WTC11 (cell line): ENCODE results near the gene DOCK7. TPM values are rescaled to one million over a fixed set of nuclear protein-coding genes. Genes with fewer than 3 reads are reported as not detected.

Experiments
- ATAC-seq: fragments of 200-7000 bp; cut with Tn5 transposase; 2 replicates; pipeline ENCODE4 v1.10.0; 2021; ENCODE audit warnings: mild to moderate bottlenecking, moderate library complexity
- CTCF ChIA-PET: fragments of 300-600 bp; sonication (Branson Sonifier 250); formaldehyde crosslinking; loops from one replicate; lab custom pipeline; 2021; ENCODE audit warnings: antibody characterized with exemption; lab: Charles Lee
- POLR2A ChIA-PET: fragments of 350-600 bp; sonication (Branson Sonifier 250); formaldehyde crosslinking; loops from one replicate; lab custom pipeline; 2021; ENCODE audit warnings: antibody characterized with exemption; lab: Charles Lee
- DNase-seq: peaks from one replicate; pipeline ENCODE4 v3.0.0; 2021; ENCODE audit warnings: low spot score
- H3K27ac Mint-ChIP-seq: 2 replicates; pipeline ENCODE4 v1.8.0; 2021; ENCODE audit warnings: mixed read lengths
- H3K27me3 Mint-ChIP-seq: 2 replicates; pipeline ENCODE4 v1.8.0; 2021; ENCODE audit warnings: low read depth, mild to moderate bottlenecking, moderate library complexity, mixed read lengths
- H3K36me3 Mint-ChIP-seq: 2 replicates; pipeline ENCODE4 v1.8.0; 2021; ENCODE audit warnings: mixed read lengths
- H3K4me1 Mint-ChIP-seq: 2 replicates; pipeline ENCODE4 v1.8.0; 2022; ENCODE audit warnings: mixed read lengths
- H3K4me3 Mint-ChIP-seq: 2 replicates; pipeline ENCODE4 v1.8.0; 2021; ENCODE audit warnings: mild to moderate bottlenecking, moderate library complexity, mixed read lengths
- H3K9me3 Mint-ChIP-seq: 2 replicates; pipeline ENCODE4 v1.8.0; 2021; ENCODE audit warnings: mixed read lengths
- EMX1 ChIP-seq: fragments of 250-450 bp; sonication (Bioruptor Pico); IDR thresholded peaks from 2 replicates; pipeline ENCODE4 v1.8.0; 2021; ENCODE audit warnings: mild to moderate bottlenecking
- GTF2I ChIP-seq: fragments of 250-450 bp; sonication (Bioruptor Pico); conservative IDR thresholded peaks from 2 replicates; pipeline ENCODE4 v1.4.0; 2021; ENCODE audit warnings: mild to moderate bottlenecking
- HMGA2 ChIP-seq: fragments of 250-450 bp; sonication (Bioruptor Pico); IDR thresholded peaks from 2 replicates; pipeline ENCODE4 v1.4.0; 2021; ENCODE audit warnings: mild to moderate bottlenecking, moderate library complexity
- MYBL2 ChIP-seq: sonication (generic); formaldehyde crosslinking; IDR thresholded peaks from 2 replicates; pipeline ENCODE4 v1.8.1; 2023; ENCODE audit warnings: mild to moderate bottlenecking, moderate library complexity, missing genetic modification reagents
- NFYB ChIP-seq: sonication (generic); formaldehyde crosslinking; conservative IDR thresholded peaks from 2 replicates; pipeline ENCODE4 v1.8.0; 2022; ENCODE audit warnings: low read depth, missing genetic modification reagents
- OVOL2 ChIP-seq: fragments of 250-450 bp; sonication (Bioruptor Pico); IDR thresholded peaks from 2 replicates; pipeline ENCODE4 v1.9.0; 2021; ENCODE audit warnings: mild to moderate bottlenecking, borderline replicate concordance
- TEAD4 ChIP-seq: sonication (generic); formaldehyde crosslinking; IDR thresholded peaks from 2 replicates; pipeline ENCODE4 v1.8.0; 2022; ENCODE audit warnings: mild to moderate bottlenecking, missing genetic modification reagents
- ZNF138 ChIP-seq: sonication (generic); formaldehyde crosslinking; conservative IDR thresholded peaks from 2 replicates; pipeline ENCODE4 v1.8.1; 2022; ENCODE audit warnings: mild to moderate bottlenecking, moderate library complexity, missing genetic modification reagents
- ZNF232 ChIP-seq: sonication (generic); formaldehyde crosslinking; IDR thresholded peaks from 2 replicates; pipeline ENCODE4 v1.8.0; 2022; ENCODE audit warnings: mild to moderate bottlenecking, missing genetic modification reagents
- total RNA-seq: library from RNA; stranded (reverse); gene quantifications from 3 replicates; pipeline ENCODE4 v1.2.3, GENCODE V29; 2021
- TF ChIP-seq, protein P1 (sequence below): sonication (generic); formaldehyde crosslinking; IDR thresholded peaks from 2 replicates; pipeline ENCODE4 v1.8.1; 2023; ENCODE audit warnings: mild to moderate bottlenecking, missing genetic modification reagents, moderate library complexity
- TF ChIP-seq, protein P2 (sequence below): sonication (generic); formaldehyde crosslinking; IDR thresholded peaks from 2 replicates; pipeline ENCODE4 v1.8.1; 2023; ENCODE audit warnings: mild to moderate bottlenecking, missing genetic modification reagents, borderline replicate concordance
- TF ChIP-seq, protein P3 (sequence below): sonication (generic); formaldehyde crosslinking; IDR thresholded peaks from 2 replicates; pipeline ENCODE4 v1.8.0; 2023; ENCODE audit warnings: mild to moderate bottlenecking, missing genetic modification reagents
- TF ChIP-seq, protein P4 (sequence below): sonication (generic); formaldehyde crosslinking; IDR thresholded peaks from 2 replicates; pipeline ENCODE4 v1.8.0; 2022; ENCODE audit warnings: missing genetic modification reagents
- TF ChIP-seq, protein P5 (sequence below): sonication (generic); formaldehyde crosslinking; IDR thresholded peaks from 2 replicates; pipeline ENCODE4 v1.8.1; 2023; ENCODE audit warnings: mild to moderate bottlenecking, missing genetic modification reagents

DOCK7 gene
- total RNA-seq, 1 experiment from 2014 or later = 34.2 TPM

DNA sequence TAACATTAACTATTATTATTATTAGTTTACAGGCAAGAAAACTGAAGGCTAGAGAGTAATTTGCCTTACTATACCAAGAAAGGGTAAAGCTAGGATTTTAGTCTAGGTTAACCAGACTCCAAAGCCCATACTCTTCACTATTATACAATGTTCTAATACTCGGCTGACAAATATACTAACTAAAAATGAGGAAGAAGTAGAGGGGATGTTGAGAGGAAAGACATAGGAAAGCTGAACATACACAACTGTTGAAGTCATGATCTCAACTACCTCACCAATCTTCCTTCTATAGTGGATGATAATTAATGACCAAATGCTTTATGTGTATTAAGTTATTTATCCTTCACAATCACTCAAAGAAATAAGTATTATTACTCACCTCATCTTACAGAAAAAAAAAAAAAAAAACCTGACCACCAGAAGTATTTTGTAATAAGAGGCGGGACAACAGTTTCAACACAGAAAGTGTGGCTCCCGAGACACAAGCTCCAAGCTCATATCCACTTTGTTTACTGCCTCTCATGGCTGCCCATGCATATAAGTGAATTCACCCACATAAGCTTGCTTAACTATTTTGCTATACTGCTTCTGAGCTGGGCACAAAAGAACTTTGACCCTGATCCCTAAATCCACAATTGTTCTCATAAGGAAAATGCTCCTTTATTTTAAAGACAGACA lies 173.3 kb downstream of the DOCK7 start:
- POLR2A ChIA-PET = interaction anchor here (0.6 kb wide), 1 partner anchor 240 kb away, joined by 3 read pairs; no protein-coding TSS in a partner anchor
- CTCF ChIA-PET = interaction anchor here (0.6 to 0.7 kb wide), 3 partner anchors 15 to 392 kb away, joined by 3 to 4 read pairs (median 4); no protein-coding TSS in a partner anchor

More for the DNA sequence above, 173.3 kb downstream of the DOCK7 start:
- no peak overlapping the region for H3K4me3 Mint-ChIP-seq
- ATAC-seq (no peak), DNase-seq (no peak)
- H3K36me3 Mint-ChIP-seq = peaks cover 8% of the 10 kb centered on the region
- no peaks in the 10 kb centered on the region for H3K4me1 Mint-ChIP-seq
- H3K27ac Mint-ChIP-seq = no peak overlapping the region
- H3K27me3 Mint-ChIP-seq = no peaks in the 10 kb centered on the region
- TF ChIP-seq OVOL2 (no peak), HMGA2 (CRISPR knock-in tag) (no peak), TEAD4 (no peak), EMX1 (CRISPR knock-in tag) (no peak), NFYB (no peak), ZNF138 (CRISPR knock-in tag) (no peak), ZNF232 (CRISPR knock-in tag) (no peak), MYBL2 (CRISPR knock-in tag) (no peak), GTF2I (CRISPR knock-in tag) (no peak)
- TF ChIP-seq, protein P1, sequence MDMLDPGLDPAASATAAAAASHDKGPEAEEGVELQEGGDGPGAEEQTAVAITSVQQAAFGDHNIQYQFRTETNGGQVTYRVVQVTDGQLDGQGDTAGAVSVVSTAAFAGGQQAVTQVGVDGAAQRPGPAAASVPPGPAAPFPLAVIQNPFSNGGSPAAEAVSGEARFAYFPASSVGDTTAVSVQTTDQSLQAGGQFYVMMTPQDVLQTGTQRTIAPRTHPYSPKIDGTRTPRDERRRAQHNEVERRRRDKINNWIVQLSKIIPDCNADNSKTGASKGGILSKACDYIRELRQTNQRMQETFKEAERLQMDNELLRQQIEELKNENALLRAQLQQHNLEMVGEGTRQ (CRISPR knock-in tag) = no peak
- TF ChIP-seq, protein P2, sequence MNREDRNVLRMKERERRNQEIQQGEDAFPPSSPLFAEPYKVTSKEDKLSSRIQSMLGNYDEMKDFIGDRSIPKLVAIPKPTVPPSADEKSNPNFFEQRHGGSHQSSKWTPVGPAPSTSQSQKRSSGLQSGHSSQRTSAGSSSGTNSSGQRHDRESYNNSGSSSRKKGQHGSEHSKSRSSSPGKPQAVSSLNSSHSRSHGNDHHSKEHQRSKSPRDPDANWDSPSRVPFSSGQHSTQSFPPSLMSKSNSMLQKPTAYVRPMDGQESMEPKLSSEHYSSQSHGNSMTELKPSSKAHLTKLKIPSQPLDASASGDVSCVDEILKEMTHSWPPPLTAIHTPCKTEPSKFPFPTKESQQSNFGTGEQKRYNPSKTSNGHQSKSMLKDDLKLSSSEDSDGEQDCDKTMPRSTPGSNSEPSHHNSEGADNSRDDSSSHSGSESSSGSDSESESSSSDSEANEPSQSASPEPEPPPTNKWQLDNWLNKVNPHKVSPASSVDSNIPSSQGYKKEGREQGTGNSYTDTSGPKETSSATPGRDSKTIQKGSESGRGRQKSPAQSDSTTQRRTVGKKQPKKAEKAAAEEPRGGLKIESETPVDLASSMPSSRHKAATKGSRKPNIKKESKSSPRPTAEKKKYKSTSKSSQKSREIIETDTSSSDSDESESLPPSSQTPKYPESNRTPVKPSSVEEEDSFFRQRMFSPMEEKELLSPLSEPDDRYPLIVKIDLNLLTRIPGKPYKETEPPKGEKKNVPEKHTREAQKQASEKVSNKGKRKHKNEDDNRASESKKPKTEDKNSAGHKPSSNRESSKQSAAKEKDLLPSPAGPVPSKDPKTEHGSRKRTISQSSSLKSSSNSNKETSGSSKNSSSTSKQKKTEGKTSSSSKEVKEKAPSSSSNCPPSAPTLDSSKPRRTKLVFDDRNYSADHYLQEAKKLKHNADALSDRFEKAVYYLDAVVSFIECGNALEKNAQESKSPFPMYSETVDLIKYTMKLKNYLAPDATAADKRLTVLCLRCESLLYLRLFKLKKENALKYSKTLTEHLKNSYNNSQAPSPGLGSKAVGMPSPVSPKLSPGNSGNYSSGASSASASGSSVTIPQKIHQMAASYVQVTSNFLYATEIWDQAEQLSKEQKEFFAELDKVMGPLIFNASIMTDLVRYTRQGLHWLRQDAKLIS (CRISPR knock-in tag) = no peak
- TF ChIP-seq, protein P3, sequence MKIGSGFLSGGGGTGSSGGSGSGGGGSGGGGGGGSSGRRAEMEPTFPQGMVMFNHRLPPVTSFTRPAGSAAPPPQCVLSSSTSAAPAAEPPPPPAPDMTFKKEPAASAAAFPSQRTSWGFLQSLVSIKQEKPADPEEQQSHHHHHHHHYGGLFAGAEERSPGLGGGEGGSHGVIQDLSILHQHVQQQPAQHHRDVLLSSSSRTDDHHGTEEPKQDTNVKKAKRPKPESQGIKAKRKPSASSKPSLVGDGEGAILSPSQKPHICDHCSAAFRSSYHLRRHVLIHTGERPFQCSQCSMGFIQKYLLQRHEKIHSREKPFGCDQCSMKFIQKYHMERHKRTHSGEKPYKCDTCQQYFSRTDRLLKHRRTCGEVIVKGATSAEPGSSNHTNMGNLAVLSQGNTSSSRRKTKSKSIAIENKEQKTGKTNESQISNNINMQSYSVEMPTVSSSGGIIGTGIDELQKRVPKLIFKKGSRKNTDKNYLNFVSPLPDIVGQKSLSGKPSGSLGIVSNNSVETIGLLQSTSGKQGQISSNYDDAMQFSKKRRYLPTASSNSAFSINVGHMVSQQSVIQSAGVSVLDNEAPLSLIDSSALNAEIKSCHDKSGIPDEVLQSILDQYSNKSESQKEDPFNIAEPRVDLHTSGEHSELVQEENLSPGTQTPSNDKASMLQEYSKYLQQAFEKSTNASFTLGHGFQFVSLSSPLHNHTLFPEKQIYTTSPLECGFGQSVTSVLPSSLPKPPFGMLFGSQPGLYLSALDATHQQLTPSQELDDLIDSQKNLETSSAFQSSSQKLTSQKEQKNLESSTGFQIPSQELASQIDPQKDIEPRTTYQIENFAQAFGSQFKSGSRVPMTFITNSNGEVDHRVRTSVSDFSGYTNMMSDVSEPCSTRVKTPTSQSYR (CRISPR knock-in tag) = no peak
- TF ChIP-seq, protein P4, sequence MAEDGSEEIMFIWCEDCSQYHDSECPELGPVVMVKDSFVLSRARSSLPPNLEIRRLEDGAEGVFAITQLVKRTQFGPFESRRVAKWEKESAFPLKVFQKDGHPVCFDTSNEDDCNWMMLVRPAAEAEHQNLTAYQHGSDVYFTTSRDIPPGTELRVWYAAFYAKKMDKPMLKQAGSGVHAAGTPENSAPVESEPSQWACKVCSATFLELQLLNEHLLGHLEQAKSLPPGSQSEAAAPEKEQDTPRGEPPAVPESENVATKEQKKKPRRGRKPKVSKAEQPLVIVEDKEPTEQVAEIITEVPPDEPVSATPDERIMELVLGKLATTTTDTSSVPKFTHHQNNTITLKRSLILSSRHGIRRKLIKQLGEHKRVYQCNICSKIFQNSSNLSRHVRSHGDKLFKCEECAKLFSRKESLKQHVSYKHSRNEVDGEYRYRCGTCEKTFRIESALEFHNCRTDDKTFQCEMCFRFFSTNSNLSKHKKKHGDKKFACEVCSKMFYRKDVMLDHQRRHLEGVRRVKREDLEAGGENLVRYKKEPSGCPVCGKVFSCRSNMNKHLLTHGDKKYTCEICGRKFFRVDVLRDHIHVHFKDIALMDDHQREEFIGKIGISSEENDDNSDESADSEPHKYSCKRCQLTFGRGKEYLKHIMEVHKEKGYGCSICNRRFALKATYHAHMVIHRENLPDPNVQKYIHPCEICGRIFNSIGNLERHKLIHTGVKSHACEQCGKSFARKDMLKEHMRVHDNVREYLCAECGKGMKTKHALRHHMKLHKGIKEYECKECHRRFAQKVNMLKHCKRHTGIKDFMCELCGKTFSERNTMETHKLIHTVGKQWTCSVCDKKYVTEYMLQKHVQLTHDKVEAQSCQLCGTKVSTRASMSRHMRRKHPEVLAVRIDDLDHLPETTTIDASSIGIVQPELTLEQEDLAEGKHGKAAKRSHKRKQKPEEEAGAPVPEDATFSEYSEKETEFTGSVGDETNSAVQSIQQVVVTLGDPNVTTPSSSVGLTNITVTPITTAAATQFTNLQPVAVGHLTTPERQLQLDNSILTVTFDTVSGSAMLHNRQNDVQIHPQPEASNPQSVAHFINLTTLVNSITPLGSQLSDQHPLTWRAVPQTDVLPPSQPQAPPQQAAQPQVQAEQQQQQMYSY (CRISPR knock-in tag) = no peak
- TF ChIP-seq, protein P5, sequence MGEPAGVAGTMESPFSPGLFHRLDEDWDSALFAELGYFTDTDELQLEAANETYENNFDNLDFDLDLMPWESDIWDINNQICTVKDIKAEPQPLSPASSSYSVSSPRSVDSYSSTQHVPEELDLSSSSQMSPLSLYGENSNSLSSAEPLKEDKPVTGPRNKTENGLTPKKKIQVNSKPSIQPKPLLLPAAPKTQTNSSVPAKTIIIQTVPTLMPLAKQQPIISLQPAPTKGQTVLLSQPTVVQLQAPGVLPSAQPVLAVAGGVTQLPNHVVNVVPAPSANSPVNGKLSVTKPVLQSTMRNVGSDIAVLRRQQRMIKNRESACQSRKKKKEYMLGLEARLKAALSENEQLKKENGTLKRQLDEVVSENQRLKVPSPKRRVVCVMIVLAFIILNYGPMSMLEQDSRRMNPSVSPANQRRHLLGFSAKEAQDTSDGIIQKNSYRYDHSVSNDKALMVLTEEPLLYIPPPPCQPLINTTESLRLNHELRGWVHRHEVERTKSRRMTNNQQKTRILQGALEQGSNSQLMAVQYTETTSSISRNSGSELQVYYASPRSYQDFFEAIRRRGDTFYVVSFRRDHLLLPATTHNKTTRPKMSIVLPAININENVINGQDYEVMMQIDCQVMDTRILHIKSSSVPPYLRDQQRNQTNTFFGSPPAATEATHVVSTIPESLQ (CRISPR knock-in tag) = no peak
- peaks cover 14% of the 10 kb centered on the region for H3K9me3 Mint-ChIP-seq
